HCT116 (cell line): Measurements from ENCODE around the gene GOLPH3L. TPM values are rescaled to one million over a fixed set of nuclear protein-coding genes. Genes with fewer than 3 reads are reported as not detected.

Source experiments
- ATAC-seq: fragments of 200-7000 bp; cut with Tn5 transposase; 2 replicates; pipeline ENCODE4 v1.9.1; 2020; ENCODE audit warnings: mild to moderate bottlenecking, moderate library complexity
- BruUV-seq: library from RNA; stranded (reverse); fragments of 400-500 nt; replicated peaks from 2 replicates; lab custom pipeline; 2021; lab: Mats Ljungman, UMichigan
- CTCF ChIA-PET: fragments of 300-600 bp; sonication (Branson Sonifier 250); formaldehyde crosslinking; loops from one replicate; lab custom pipeline; 2021; ENCODE audit warnings: antibody characterized with exemption; lab: Charles Lee
- POLR2A ChIA-PET: fragments of 300-600, 350-600 bp; sonication (Branson Sonifier 250); formaldehyde crosslinking; loops from one replicate; lab custom pipeline; 2021; ENCODE audit warnings: antibody characterized with exemption; lab: Charles Lee
- RAD21 ChIA-PET, 2 experiments: fragments of 300-600 bp; sonication (Branson Sonifier 250); formaldehyde crosslinking; loops; one replicate each; lab custom pipeline; 2023; ENCODE audit warnings: low total read pairs in 2 of 2; ENCODE audit not compliant: uncharacterized antibody in 2 of 2, unreplicated experiment in 2 of 2, low non-redundant PET in 1 of 2; lab: Charles Lee
- DNase-seq: peaks from one replicate; pipeline ENCODE4 v3.0.0-alpha.2; 2010; ENCODE audit warnings: low read depth, low spot score
- H2AFZ ChIP-seq: fragments of 200-600 bp; shearing (Covaris generic), sonication (generic); 2 replicates; pipeline ENCODE4 v1.6.1; 2017; ENCODE audit warnings: low read depth, mixed run types, mixed read lengths, antibody characterized with exemption, low read length; ENCODE audit not compliant: poor library complexity, severe bottlenecking
- H3K27ac ChIP-seq: 2 replicates; pipeline ENCODE4 v1.5.1; 2012; ENCODE audit warnings: low read depth, low read length
- H3K27me3 ChIP-seq: fragments of 200-600 bp; sonication (generic); 2 replicates; pipeline ENCODE4 v1.6.1; 2016; ENCODE audit warnings: mixed run types, low read length, mixed read lengths; ENCODE audit not compliant: insufficient read depth
- H3K36me3 ChIP-seq, 2 experiments: fragments of 200-500 bp in 1 of 2; fragments of 200-600 bp in 1 of 2; sonication (Bioruptor generic) in 1 of 2; sonication (generic) in 1 of 2; 2 replicates each; pipeline versions ENCODE4 v1.5.1 to v1.6.1; 2014 to 2016; ENCODE audit warnings: low read length in 2 of 2, inconsistent platforms in 1 of 2, mixed read lengths in 1 of 2, mixed run types in 1 of 2; ENCODE audit not compliant: insufficient read depth in 2 of 2, control insufficient read depth in 1 of 2
- H3K4me1 ChIP-seq, 2 experiments: fragments of 200-600 bp in 1 of 2; sonication (generic) in 1 of 2; 2 replicates each; pipeline versions ENCODE4 v1.5.1 to v1.6.1; 2012 to 2017; ENCODE audit warnings: low read length in 2 of 2, inconsistent platforms in 1 of 2, mild to moderate bottlenecking in 1 of 2, mixed read lengths in 1 of 2, mixed run types in 1 of 2, moderate library complexity in 1 of 2; ENCODE audit not compliant: insufficient read depth in 2 of 2, control insufficient read depth in 1 of 2
- H3K4me2 ChIP-seq: fragments of 200-600 bp; sonication (generic); 2 replicates; pipeline ENCODE4 v1.6.1; 2017; ENCODE audit warnings: mixed run types, low read length, mixed read lengths
- H3K4me3 ChIP-seq, 2 experiments: fragments of 200-600 bp in 1 of 2; sonication (generic) in 1 of 2; replicated peaks in 1 of 2; 2 replicates each; pipeline ENCODE4 v1.5.1; 2011 to 2016; ENCODE audit warnings: low read length in 2 of 2, control low read depth in 1 of 2, low read depth in 1 of 2, mild to moderate bottlenecking in 1 of 2, mixed read lengths in 1 of 2, mixed run types in 1 of 2
- H3K79me2 ChIP-seq: fragments of 200-600 bp; sonication (generic); 2 replicates; pipeline ENCODE4 v1.6.1; 2017; ENCODE audit warnings: mild to moderate bottlenecking, mixed run types, low read length, moderate library complexity, mixed read lengths; ENCODE audit not compliant: insufficient read depth
- H3K9ac ChIP-seq: fragments of 200-600 bp; sonication (generic); 2 replicates; pipeline ENCODE4 v1.6.1; 2016; ENCODE audit warnings: low read length, mixed read lengths
- H3K9me2 ChIP-seq: fragments of 200-600 bp; sonication (generic), shearing (Covaris generic); 2 replicates; pipeline ENCODE4 v1.6.1; 2017; ENCODE audit warnings: mixed run types, mild to moderate bottlenecking, moderate library complexity; ENCODE audit not compliant: insufficient read depth
- H3K9me3 ChIP-seq, 2 experiments: fragments of 200-500 bp in 1 of 2; fragments of 200-600 bp in 1 of 2; sonication (Bioruptor generic) in 1 of 2; sonication (generic) in 1 of 2; 2 replicates each; pipeline ENCODE4 v1.6.1; 2014 to 2017; ENCODE audit warnings: low read length in 2 of 2, mixed read lengths in 2 of 2, inconsistent platforms in 1 of 2, low read depth in 1 of 2, mild to moderate bottlenecking in 1 of 2, mixed run types in 1 of 2, moderate library complexity in 1 of 2; ENCODE audit not compliant: control insufficient read depth in 1 of 2, insufficient read depth in 1 of 2
- H4K20me1 ChIP-seq: fragments of 200-600 bp; sonication (generic), shearing (Covaris generic); 2 replicates; pipeline ENCODE4 v1.6.1; 2017; ENCODE audit warnings: mixed run types, mild to moderate bottlenecking, moderate library complexity; ENCODE audit not compliant: insufficient read depth
- CBX3 ChIP-seq: IDR thresholded peaks from 2 replicates; pipeline ENCODE4 v1.6.1; 2012; ENCODE audit warnings: low read depth
- CEBPB ChIP-seq: IDR thresholded peaks from 2 replicates; pipeline ENCODE4 v1.6.1; 2012; ENCODE audit warnings: low read depth
- ELF1 ChIP-seq: IDR thresholded peaks from 2 replicates; pipeline ENCODE4 v1.6.1; 2012; ENCODE audit warnings: low read depth, borderline replicate concordance
- EZH2 ChIP-seq: fragments of 200-600 bp; sonication (generic); IDR thresholded peaks from 2 replicates; pipeline ENCODE4 v1.6.1; 2017; ENCODE audit warnings: antibody characterized with exemption, mixed run types
- EZH2phosphoT487 ChIP-seq: fragments of 200-600 bp; IDR thresholded peaks from 2 replicates; pipeline ENCODE4 v1.6.1; 2018; ENCODE audit warnings: antibody characterized with exemption, borderline replicate concordance
- FOSL1 ChIP-seq: IDR thresholded peaks from 2 replicates; pipeline ENCODE4 v1.6.1; 2012; ENCODE audit warnings: low read depth
- JUND ChIP-seq: IDR thresholded peaks from 2 replicates; pipeline ENCODE4 v1.6.1; 2012
- RAD21 ChIP-seq: IDR thresholded peaks from 2 replicates; pipeline ENCODE4 v1.6.1; 2012; ENCODE audit warnings: low read depth, mild to moderate bottlenecking
- REST ChIP-seq: IDR thresholded peaks from 2 replicates; pipeline ENCODE4 v1.6.1; 2012; ENCODE audit warnings: low read depth
- SIN3A ChIP-seq: IDR thresholded peaks from 2 replicates; pipeline ENCODE4 v1.6.1; 2012; ENCODE audit warnings: low read depth
- SP1 ChIP-seq: IDR thresholded peaks from 2 replicates; pipeline ENCODE4 v1.6.1; 2012; ENCODE audit warnings: low read depth
- SRF ChIP-seq: IDR thresholded peaks from 2 replicates; pipeline ENCODE4 v1.6.1; 2012; ENCODE audit warnings: low read depth
- TCF7L2 ChIP-seq: IDR thresholded peaks from 2 replicates; pipeline ENCODE4 v1.7.0; 2011; ENCODE audit warnings: borderline replicate concordance, inconsistent platforms; ENCODE audit not compliant: insufficient read depth, insufficient read length; ENCODE audit errors: extremely low read depth
- YY1 ChIP-seq: IDR thresholded peaks from 2 replicates; pipeline ENCODE4 v1.6.1; 2011; ENCODE audit warnings: low read length, low read depth, moderate library complexity, mild to moderate bottlenecking; ENCODE audit not compliant: insufficient replicate concordance; ENCODE audit errors: extremely low read depth
- ZFX ChIP-seq: fragments of 450-650 bp; IDR thresholded peaks from 2 replicates; pipeline ENCODE4 v1.6.1; 2017
- intact Hi-C: fragments of 100-400 bp; cut with micrococcal nuclease; formaldehyde crosslinking; loops from 2 replicates; pipeline ENCODE4 v1.10.0; 2022
- total RNA-seq: library from RNA; stranded (reverse); gene quantifications from one replicate; pipeline ENCODE4 v1.2.1, GENCODE V29; 2021; ENCODE audit not compliant: unreplicated experiment
- TF ChIP-seq, protein P1 (sequence below), 3 experiments: fragments of 200-600 bp in 1 of 3; sonication (generic) in 1 of 3; IDR thresholded peaks in 2 of 3; conservative IDR thresholded peaks in 1 of 3; 2 replicates each; pipeline ENCODE4 v1.5.1; 2012 to 2017; ENCODE audit warnings: low read depth in 2 of 3, low read length in 2 of 3, antibody characterized with exemption in 1 of 3, borderline replicate concordance in 1 of 3, control low read depth in 1 of 3, mild to moderate bottlenecking in 1 of 3, mixed read lengths in 1 of 3, mixed run types in 1 of 3, moderate library complexity in 1 of 3; ENCODE audit not compliant: insufficient read depth in 1 of 3

Gene GOLPH3L
- total RNA-seq, 1 experiment from 2014 or later, result 28.0 TPM

DNA sequence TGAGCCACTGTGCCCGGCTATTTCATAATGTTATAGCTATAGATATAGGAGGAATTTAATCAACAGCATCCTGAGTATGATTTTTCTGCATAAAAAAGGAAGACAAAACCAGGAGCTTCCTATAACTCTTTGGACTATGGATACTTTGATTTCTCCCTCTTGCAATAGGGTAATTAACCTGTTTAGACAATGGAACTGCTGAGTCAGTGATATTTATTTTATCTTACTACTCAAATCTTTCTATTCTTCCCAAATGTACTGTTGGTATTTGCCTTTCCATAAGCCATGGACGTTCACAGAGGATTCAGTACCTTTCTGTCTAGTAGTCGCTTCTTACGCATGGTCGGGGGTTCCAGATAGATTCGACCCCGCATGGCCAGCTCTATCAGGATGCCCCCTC, 33.6 kb downstream of the GOLPH3L start (continued):
- no peak for TF ChIP-seq TCF7L2
- TF ChIP-seq CEBPB, result no peak
- TF ChIP-seq, all 23 proteins: peak for 0

DNA sequence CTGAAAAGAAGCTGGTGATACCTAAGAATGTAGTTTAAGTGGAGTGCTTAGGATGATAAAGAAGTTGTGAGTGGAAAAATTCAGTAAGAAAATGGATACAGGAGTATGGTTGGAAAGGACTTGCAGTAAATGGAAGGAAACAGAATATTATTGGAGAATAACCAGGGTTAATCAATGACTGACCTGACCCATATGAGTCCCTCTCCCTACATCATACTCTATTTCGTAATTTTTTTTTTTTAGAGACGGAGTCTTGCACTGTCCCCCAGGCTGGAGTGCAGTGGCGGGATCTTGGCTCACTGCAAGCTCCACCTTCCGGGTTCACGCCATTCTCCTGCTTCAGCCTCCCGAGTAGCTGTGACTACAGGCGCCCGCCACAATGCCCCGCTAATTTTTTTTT, 34.1 kb downstream of the GOLPH3L start:
- ATAC-seq (no peak), DNase-seq (no peak)
- Histone ChIP-seq H3K27me3 (no peaks in the 10 kb centered on the region), H3K9ac (no peak overlapping the region), H3K4me3 (no peak overlapping the region), H3K4me2 (no peak overlapping the region), H3K79me2 (no peaks in the 10 kb centered on the region), H3K9me2 (no peaks in the 10 kb centered on the region), H3K36me3 (peaks cover 3 to 12% of the 10 kb centered on the region in 2 experiments; a peak in 2 of 4 replicates), H3K9me3 (no peaks in the 10 kb centered on the region), H3K27ac (no peak overlapping the region), H4K20me1 (no peaks in the 10 kb centered on the region), H2AFZ (no peak overlapping the region), H3K4me1 (no peaks in the 10 kb centered on the region)
- intact Hi-C loops, result no loop called here
- POLR2A ChIA-PET, result no interaction called here
- RAD21 ChIA-PET, result no interaction called here
- TF ChIP-seq ZFX, result no peak
- CTCF ChIA-PET, result no interaction called here
- BruUV-seq, result no TSS peak

GRCh38 chr1:150661156-150661555, 35.8 kb downstream of the GOLPH3L start:
- no peak overlapping the region for H2AFZ ChIP-seq
- no peak overlapping the region for H3K4me3 ChIP-seq
- H3K79me2 ChIP-seq, result no peaks in the 10 kb centered on the region
- ChIA-PET CTCF (no interaction called here), RAD21 (no interaction called here), POLR2A (no interaction called here)
- no peak overlapping the region for H3K9ac ChIP-seq
- H3K4me1 ChIP-seq, result no peaks in the 10 kb centered on the region
- ATAC-seq, result no peak
- intact Hi-C loops, result no loop called here
- no peak overlapping the region for H3K4me2 ChIP-seq
- no peak overlapping the region for H3K27ac ChIP-seq
- H3K9me3 ChIP-seq, result no peaks in the 10 kb centered on the region
- no peak for DNase-seq
- no peaks in the 10 kb centered on the region for H3K27me3 ChIP-seq
- BruUV-seq, result no TSS peak
- H4K20me1 ChIP-seq, result no peaks in the 10 kb centered on the region
- peaks cover 3 to 12% of the 10 kb centered on the region in 2 experiments; a peak in 2 of 4 replicates for H3K36me3 ChIP-seq
- no peaks in the 10 kb centered on the region for H3K9me2 ChIP-seq
- TF ChIP-seq YY1 (no peak), CBX3 (no peak), TCF7L2 (no peak), FOSL1 (no peak), SP1 (no peak), SIN3A (no peak), RAD21 (no peak), JUND (no peak), REST (no peak), ELF1 (no peak), EZH2 (no peak), SRF (no peak), EZH2phosphoT487 (no peak)
- TF ChIP-seq, protein P1, sequence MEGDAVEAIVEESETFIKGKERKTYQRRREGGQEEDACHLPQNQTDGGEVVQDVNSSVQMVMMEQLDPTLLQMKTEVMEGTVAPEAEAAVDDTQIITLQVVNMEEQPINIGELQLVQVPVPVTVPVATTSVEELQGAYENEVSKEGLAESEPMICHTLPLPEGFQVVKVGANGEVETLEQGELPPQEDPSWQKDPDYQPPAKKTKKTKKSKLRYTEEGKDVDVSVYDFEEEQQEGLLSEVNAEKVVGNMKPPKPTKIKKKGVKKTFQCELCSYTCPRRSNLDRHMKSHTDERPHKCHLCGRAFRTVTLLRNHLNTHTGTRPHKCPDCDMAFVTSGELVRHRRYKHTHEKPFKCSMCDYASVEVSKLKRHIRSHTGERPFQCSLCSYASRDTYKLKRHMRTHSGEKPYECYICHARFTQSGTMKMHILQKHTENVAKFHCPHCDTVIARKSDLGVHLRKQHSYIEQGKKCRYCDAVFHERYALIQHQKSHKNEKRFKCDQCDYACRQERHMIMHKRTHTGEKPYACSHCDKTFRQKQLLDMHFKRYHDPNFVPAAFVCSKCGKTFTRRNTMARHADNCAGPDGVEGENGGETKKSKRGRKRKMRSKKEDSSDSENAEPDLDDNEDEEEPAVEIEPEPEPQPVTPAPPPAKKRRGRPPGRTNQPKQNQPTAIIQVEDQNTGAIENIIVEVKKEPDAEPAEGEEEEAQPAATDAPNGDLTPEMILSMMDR (IDR thresholded peaks at IDR 0.05 in 2 of 3, conservative IDR thresholded peaks at IDR 0.05 in 1 of 3; ENCODE audit: borderline replicate concordance in 1 of 3, insufficient read depth in 1 of 3, low read depth in 2 of 3, low read length in 2 of 3), result no peak
